Colonic mucosa (tissue), 4 donors: ENCODE results near the gene KCNJ4. TPM values are rescaled to one million over a fixed set of nuclear protein-coding genes. Genes with fewer than 3 reads are reported as not detected.

Experiments used
- DNase-seq: peaks from one replicate; pipeline ENCODE4 v3.0.0-alpha.2; 2020
- H3K27ac ChIP-seq: fragments of 200-600 bp; one replicate; pipeline ENCODE4 v1.8.0; 2021
- H3K27me3 ChIP-seq: fragments of 200-600 bp; one replicate; pipeline ENCODE4 v1.8.0; 2021
- H3K36me3 ChIP-seq: fragments of 200-600 bp; one replicate; pipeline ENCODE4 v1.8.0; 2021
- H3K4me1 ChIP-seq: fragments of 200-600 bp; one replicate; pipeline ENCODE4 v1.8.0; 2021; ENCODE audit warnings: mild to moderate bottlenecking
- H3K4me3 ChIP-seq: fragments of 200-600 bp; one replicate; pipeline ENCODE4 v1.8.0; 2021
- H3K9ac ChIP-seq, 2 donors: one replicate each; pipeline ENCODE4 v1.7.0; 2013; ENCODE audit warnings: control low read depth in 2 of 2, low read depth in 2 of 2, low read length in 2 of 2
- H3K9me3 ChIP-seq: fragments of 200-600 bp; one replicate; pipeline ENCODE4 v1.8.0; 2021
- intact Hi-C: fragments of 100-400 bp; cut with DNase I; formaldehyde crosslinking; loops from one replicate; pipeline ENCODE4 v1.14.1; 2022
- total RNA-seq, 2 donors: library from RNA; stranded (reverse); fragmentation: NEBNext Ultra II Directional in 1 of 2; extraction: Animal tissue kit (Norgen Biotek cat#: 25700) in 1 of 2; gene quantifications; one replicate each; pipeline ENCODE4 v1.2.1, GENCODE V29; 2021
- TF ChIP-seq, protein P1 (sequence below): fragments of 200-600 bp; IDR thresholded peaks from one replicate; pipeline ENCODE4 v1.8.0; 2022; ENCODE audit warnings: antibody characterized with exemption, mild to moderate bottlenecking
- donor health status: healthy.
- donor health status: DM: no; HTN: no; CAD: no.
- donor health status: DM: no; HTN: no; CAD: no.

Gene KCNJ4
- total RNA-seq, 2 donors from 2014 or later: not detected

GRCh38 chr22:38460426-38460840 lies 5.4 kb upstream of the KCNJ4 start:
- H3K9me3 ChIP-seq: no peaks in the 10 kb centered on the region
- no peak overlapping the region for H3K27ac ChIP-seq
- TF ChIP-seq, protein P1, sequence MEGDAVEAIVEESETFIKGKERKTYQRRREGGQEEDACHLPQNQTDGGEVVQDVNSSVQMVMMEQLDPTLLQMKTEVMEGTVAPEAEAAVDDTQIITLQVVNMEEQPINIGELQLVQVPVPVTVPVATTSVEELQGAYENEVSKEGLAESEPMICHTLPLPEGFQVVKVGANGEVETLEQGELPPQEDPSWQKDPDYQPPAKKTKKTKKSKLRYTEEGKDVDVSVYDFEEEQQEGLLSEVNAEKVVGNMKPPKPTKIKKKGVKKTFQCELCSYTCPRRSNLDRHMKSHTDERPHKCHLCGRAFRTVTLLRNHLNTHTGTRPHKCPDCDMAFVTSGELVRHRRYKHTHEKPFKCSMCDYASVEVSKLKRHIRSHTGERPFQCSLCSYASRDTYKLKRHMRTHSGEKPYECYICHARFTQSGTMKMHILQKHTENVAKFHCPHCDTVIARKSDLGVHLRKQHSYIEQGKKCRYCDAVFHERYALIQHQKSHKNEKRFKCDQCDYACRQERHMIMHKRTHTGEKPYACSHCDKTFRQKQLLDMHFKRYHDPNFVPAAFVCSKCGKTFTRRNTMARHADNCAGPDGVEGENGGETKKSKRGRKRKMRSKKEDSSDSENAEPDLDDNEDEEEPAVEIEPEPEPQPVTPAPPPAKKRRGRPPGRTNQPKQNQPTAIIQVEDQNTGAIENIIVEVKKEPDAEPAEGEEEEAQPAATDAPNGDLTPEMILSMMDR: no peak
- H3K27me3 ChIP-seq: peaks cover 43% of the 10 kb centered on the region
- peaks cover 9% of the 10 kb centered on the region for H3K4me1 ChIP-seq
- DNase-seq: no peak
- no peaks in the 10 kb centered on the region for H3K36me3 ChIP-seq
- no peak overlapping the region for H3K4me3 ChIP-seq
- H3K9ac ChIP-seq: no peak overlapping the region
- intact Hi-C loops: no loop called here

GRCh38 chr22:38456841-38457699 lies 2.1 kb upstream of the KCNJ4 start:
- H3K9ac ChIP-seq: no peak overlapping the region
- no peak overlapping the region for H3K4me3 ChIP-seq
- TF ChIP-seq, protein P1: no peak
- no peak overlapping the region for H3K27ac ChIP-seq
- peaks cover 9% of the 10 kb centered on the region for H3K4me1 ChIP-seq
- intact Hi-C loops: no loop called here
- H3K27me3 ChIP-seq: peaks cover 67% of the 10 kb centered on the region
- H3K9me3 ChIP-seq: no peaks in the 10 kb centered on the region
- H3K36me3 ChIP-seq: no peaks in the 10 kb centered on the region
- no peak for DNase-seq

DNA sequence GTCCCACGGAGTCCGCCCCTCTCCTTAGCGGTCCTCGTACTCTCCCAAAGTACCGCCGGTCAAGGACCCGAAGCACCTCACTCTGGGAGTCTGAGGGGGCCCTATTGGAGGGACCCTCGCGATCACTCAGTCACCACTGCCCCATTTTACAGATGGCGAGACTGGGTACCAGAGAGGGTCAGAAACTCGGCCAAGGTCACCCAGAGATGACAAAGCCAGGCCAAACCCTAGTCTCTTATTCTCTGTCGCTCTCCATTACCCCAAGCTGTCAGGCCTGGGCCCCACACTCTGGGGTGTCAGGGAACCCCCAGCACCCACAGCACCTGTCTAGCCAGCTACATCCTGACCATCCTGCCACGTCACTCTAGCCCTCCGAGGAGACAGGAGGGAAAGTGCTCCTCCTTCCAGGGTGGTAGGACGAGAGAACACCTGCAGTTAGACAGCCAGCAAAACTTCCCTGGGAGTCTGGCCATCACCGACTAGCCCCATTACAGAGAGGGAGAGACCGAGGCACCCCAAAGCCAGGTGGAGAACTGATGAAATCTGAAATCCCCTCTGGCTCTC lies 1.4 kb upstream of the KCNJ4 start:
- no peaks in the 10 kb centered on the region for H3K36me3 ChIP-seq
- H3K9me3 ChIP-seq: no peaks in the 10 kb centered on the region
- intact Hi-C loops: no loop called here
- peaks cover 2% of the 10 kb centered on the region for H3K4me1 ChIP-seq
- H3K27ac ChIP-seq: no peak overlapping the region
- no peak overlapping the region for H3K9ac ChIP-seq
- TF ChIP-seq, protein P1: no peak
- H3K27me3 ChIP-seq: peaks cover 67% of the 10 kb centered on the region
- no peak for DNase-seq
- H3K4me3 ChIP-seq: no peak overlapping the region

GRCh38 chr22:38455530-38456271 lies 702 bp upstream of the KCNJ4 start:
- no peak for DNase-seq
- H3K4me1 ChIP-seq: no peaks in the 10 kb centered on the region
- H3K36me3 ChIP-seq: no peaks in the 10 kb centered on the region
- H3K4me3 ChIP-seq: no peak overlapping the region
- TF ChIP-seq, protein P1: no peak
- H3K27ac ChIP-seq: no peak overlapping the region
- H3K9me3 ChIP-seq: no peaks in the 10 kb centered on the region
- intact Hi-C loops: no loop called here
- no peak overlapping the region for H3K9ac ChIP-seq
- H3K27me3 ChIP-seq: peaks cover 69% of the 10 kb centered on the region

DNA sequence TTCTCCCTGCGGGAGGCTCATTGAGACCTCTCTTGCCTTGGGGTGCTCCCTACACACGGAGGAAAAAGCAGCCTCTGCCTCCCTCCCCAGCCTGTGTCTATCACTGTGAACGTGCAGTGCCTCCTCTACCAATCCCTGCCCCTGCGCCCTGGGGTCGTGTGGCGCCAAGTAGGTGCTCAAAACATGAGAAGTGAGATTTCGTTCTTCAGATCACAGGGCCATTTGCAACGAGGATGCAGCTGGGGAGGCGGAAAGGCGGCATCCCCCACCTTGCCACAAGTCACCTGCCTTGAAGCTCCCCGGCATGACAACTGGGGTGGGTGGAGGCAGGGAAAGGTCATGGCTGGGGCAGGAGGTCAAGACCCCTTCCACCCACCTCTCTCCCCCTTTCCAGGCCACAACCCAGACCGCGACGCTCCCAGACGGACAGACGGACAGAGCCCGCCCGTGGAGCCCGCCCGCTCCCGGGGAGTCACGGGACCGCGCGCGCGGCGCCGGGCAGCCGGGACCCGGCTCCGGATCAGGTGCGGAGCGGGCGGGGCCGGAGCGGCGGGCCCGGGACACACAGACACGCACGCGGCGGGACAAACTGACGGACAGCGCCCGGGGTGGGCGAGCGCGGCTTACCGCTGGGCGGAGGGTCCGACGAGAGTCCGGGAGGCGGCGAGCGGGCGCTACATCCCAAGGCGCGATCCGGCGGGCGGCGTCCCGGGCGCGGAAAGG lies 485 bp downstream of the KCNJ4 start:
- TF ChIP-seq, protein P1: no peak
- no peak overlapping the region for H3K27ac ChIP-seq
- intact Hi-C loops: no loop called here
- H3K27me3 ChIP-seq: peaks cover 65% of the 10 kb centered on the region
- no peaks in the 10 kb centered on the region for H3K36me3 ChIP-seq
- no peak for DNase-seq
- H3K9ac ChIP-seq: no peak overlapping the region
- H3K4me1 ChIP-seq: no peaks in the 10 kb centered on the region
- no peaks in the 10 kb centered on the region for H3K9me3 ChIP-seq
- peak overlapping the region; percentile 34 for H3K4me3 ChIP-seq
